ENCODE results near the gene ENPP6.

ENPP6 gene

GRCh38 chr4:184136525-184136924, 81.1 kb downstream of the ENPP6 start:
- no peak for TF ChIP-seq TOX (CRISPR knock-in tag; IDR thresholded peaks at IDR 0.05; ENCODE audit: borderline replicate concordance)
- TF ChIP-seq PPARA (CRISPR knock-in tag; IDR thresholded peaks at IDR 0.05; ENCODE audit: borderline replicate concordance) = no peak
- no peak for TF ChIP-seq ZC3H10 (CRISPR knock-in tag; IDR thresholded peaks at IDR 0.05)
- no peak for TF ChIP-seq ARNTL (CRISPR knock-in tag; IDR thresholded peaks at IDR 0.05; ENCODE audit: borderline replicate concordance, low read depth)
- TF ChIP-seq ISL1 (CRISPR knock-in tag; IDR thresholded peaks at IDR 0.05) = no peak
- TF ChIP-seq, protein P1, sequence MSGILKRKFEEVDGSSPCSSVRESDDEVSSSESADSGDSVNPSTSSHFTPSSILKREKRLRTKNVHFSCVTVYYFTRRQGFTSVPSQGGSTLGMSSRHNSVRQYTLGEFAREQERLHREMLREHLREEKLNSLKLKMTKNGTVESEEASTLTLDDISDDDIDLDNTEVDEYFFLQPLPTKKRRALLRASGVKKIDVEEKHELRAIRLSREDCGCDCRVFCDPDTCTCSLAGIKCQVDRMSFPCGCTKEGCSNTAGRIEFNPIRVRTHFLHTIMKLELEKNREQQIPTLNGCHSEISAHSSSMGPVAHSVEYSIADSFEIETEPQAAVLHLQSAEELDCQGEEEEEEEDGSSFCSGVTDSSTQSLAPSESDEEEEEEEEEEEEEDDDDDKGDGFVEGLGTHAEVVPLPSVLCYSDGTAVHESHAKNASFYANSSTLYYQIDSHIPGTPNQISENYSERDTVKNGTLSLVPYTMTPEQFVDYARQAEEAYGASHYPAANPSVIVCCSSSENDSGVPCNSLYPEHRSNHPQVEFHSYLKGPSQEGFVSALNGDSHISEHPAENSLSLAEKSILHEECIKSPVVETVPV (CRISPR knock-in tag; IDR thresholded peaks at IDR 0.05) = no peak
- TF ChIP-seq OSR1 (CRISPR knock-in tag; IDR thresholded peaks at IDR 0.05) = no peak
- no peak for TF ChIP-seq CREB5 (CRISPR knock-in tag; IDR thresholded peaks at IDR 0.05; ENCODE audit: low read depth)
- no peak for TF ChIP-seq RARB (CRISPR knock-in tag; IDR thresholded peaks at IDR 0.05)
- TF ChIP-seq ESRRG (CRISPR knock-in tag; IDR thresholded peaks at IDR 0.05) = no peak
- TF ChIP-seq CSDC2 (CRISPR knock-in tag; IDR thresholded peaks at IDR 0.05) = no peak
- no peak for TF ChIP-seq TCF4 (CRISPR knock-in tag; IDR thresholded peaks at IDR 0.05; ENCODE audit: borderline replicate concordance)
- TF ChIP-seq ZNF70 (CRISPR knock-in tag; IDR thresholded peaks at IDR 0.05) = no peak
- TF ChIP-seq ZNF565 (CRISPR knock-in tag; conservative IDR thresholded peaks at IDR 0.05; ENCODE audit: low read depth) = no peak
- TF ChIP-seq SNAI2 (CRISPR knock-in tag; IDR thresholded peaks at IDR 0.05) = no peak
- no peak for TF ChIP-seq BACH2 (CRISPR knock-in tag; IDR thresholded peaks at IDR 0.05; ENCODE audit: borderline replicate concordance)
- TF ChIP-seq ZFP30 (CRISPR knock-in tag; IDR thresholded peaks at IDR 0.05) = no peak
- TF ChIP-seq ZFP3 (CRISPR knock-in tag; IDR thresholded peaks at IDR 0.05) = no peak
- ATAC-seq = no peak

- no peak for ATAC-seq
- no peak for TF ChIP-seq POU6F1 (CRISPR knock-in tag; IDR thresholded peaks at IDR 0.05; ENCODE audit: borderline replicate concordance, low read depth)
- no peak for TF ChIP-seq TCF4 (CRISPR knock-in tag; IDR thresholded peaks at IDR 0.05; ENCODE audit: borderline replicate concordance)
- TF ChIP-seq, protein P1 (CRISPR knock-in tag; IDR thresholded peaks at IDR 0.05) = no peak
- no peak for TF ChIP-seq BACH2 (CRISPR knock-in tag; IDR thresholded peaks at IDR 0.05; ENCODE audit: borderline replicate concordance)
- no peak for TF ChIP-seq ZFP3 (CRISPR knock-in tag; IDR thresholded peaks at IDR 0.05)
- no peak for TF ChIP-seq ZC3H10 (CRISPR knock-in tag; IDR thresholded peaks at IDR 0.05)
- TF ChIP-seq TOX (CRISPR knock-in tag; IDR thresholded peaks at IDR 0.05; ENCODE audit: borderline replicate concordance) = no peak
- no peak for TF ChIP-seq SNAI2 (CRISPR knock-in tag; IDR thresholded peaks at IDR 0.05)
- TF ChIP-seq, protein P2, sequence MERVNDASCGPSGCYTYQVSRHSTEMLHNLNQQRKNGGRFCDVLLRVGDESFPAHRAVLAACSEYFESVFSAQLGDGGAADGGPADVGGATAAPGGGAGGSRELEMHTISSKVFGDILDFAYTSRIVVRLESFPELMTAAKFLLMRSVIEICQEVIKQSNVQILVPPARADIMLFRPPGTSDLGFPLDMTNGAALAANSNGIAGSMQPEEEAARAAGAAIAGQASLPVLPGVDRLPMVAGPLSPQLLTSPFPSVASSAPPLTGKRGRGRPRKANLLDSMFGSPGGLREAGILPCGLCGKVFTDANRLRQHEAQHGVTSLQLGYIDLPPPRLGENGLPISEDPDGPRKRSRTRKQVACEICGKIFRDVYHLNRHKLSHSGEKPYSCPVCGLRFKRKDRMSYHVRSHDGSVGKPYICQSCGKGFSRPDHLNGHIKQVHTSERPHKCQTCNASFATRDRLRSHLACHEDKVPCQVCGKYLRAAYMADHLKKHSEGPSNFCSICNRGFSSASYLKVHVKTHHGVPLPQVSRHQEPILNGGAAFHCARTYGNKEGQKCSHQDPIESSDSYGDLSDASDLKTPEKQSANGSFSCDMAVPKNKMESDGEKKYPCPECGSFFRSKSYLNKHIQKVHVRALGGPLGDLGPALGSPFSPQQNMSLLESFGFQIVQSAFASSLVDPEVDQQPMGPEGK (CRISPR knock-in tag; IDR thresholded peaks at IDR 0.05; ENCODE audit: borderline replicate concordance) = no peak
- TF ChIP-seq GLIS3 (CRISPR knock-in tag; IDR thresholded peaks at IDR 0.05) = no peak
- TF ChIP-seq ZNF565 (CRISPR knock-in tag; conservative IDR thresholded peaks at IDR 0.05; ENCODE audit: low read depth) = no peak
- TF ChIP-seq ZFP30 (CRISPR knock-in tag; IDR thresholded peaks at IDR 0.05) = no peak
- TF ChIP-seq ISL1 (CRISPR knock-in tag; IDR thresholded peaks at IDR 0.05) = no peak
- TF ChIP-seq RARB (CRISPR knock-in tag; IDR thresholded peaks at IDR 0.05) = no peak
- TF ChIP-seq, protein P3, sequence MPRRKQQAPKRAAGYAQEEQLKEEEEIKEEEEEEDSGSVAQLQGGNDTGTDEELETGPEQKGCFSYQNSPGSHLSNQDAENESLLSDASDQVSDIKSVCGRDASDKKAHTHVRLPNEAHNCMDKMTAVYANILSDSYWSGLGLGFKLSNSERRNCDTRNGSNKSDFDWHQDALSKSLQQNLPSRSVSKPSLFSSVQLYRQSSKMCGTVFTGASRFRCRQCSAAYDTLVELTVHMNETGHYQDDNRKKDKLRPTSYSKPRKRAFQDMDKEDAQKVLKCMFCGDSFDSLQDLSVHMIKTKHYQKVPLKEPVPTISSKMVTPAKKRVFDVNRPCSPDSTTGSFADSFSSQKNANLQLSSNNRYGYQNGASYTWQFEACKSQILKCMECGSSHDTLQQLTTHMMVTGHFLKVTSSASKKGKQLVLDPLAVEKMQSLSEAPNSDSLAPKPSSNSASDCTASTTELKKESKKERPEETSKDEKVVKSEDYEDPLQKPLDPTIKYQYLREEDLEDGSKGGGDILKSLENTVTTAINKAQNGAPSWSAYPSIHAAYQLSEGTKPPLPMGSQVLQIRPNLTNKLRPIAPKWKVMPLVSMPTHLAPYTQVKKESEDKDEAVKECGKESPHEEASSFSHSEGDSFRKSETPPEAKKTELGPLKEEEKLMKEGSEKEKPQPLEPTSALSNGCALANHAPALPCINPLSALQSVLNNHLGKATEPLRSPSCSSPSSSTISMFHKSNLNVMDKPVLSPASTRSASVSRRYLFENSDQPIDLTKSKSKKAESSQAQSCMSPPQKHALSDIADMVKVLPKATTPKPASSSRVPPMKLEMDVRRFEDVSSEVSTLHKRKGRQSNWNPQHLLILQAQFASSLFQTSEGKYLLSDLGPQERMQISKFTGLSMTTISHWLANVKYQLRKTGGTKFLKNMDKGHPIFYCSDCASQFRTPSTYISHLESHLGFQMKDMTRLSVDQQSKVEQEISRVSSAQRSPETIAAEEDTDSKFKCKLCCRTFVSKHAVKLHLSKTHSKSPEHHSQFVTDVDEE (CRISPR knock-in tag; IDR thresholded peaks at IDR 0.05) = no peak
- TF ChIP-seq ESRRG (CRISPR knock-in tag; IDR thresholded peaks at IDR 0.05) = no peak
- TF ChIP-seq CREB5 (CRISPR knock-in tag; IDR thresholded peaks at IDR 0.05; ENCODE audit: low read depth) = no peak
- no peak for TF ChIP-seq ZNF8 (CRISPR knock-in tag; IDR thresholded peaks at IDR 0.05)
- TF ChIP-seq ARNTL (CRISPR knock-in tag; IDR thresholded peaks at IDR 0.05; ENCODE audit: borderline replicate concordance, low read depth) = no peak
- TF ChIP-seq ZNF70 (CRISPR knock-in tag; IDR thresholded peaks at IDR 0.05) = no peak
Measured at GRCh38 chr4:184126800-184127199, 90.9 kb downstream of the ENPP6 start.
